Measurements from ENCODE around the gene PFN1. TPM values are rescaled to one million over a fixed set of nuclear protein-coding genes. Genes with fewer than 3 reads are reported as not detected.
A peak's percentile ranks its signal among the peaks of the same experiment; 100 is the strongest.

Gene PFN1
- total RNA-seq = 414 TPM

DNA sequence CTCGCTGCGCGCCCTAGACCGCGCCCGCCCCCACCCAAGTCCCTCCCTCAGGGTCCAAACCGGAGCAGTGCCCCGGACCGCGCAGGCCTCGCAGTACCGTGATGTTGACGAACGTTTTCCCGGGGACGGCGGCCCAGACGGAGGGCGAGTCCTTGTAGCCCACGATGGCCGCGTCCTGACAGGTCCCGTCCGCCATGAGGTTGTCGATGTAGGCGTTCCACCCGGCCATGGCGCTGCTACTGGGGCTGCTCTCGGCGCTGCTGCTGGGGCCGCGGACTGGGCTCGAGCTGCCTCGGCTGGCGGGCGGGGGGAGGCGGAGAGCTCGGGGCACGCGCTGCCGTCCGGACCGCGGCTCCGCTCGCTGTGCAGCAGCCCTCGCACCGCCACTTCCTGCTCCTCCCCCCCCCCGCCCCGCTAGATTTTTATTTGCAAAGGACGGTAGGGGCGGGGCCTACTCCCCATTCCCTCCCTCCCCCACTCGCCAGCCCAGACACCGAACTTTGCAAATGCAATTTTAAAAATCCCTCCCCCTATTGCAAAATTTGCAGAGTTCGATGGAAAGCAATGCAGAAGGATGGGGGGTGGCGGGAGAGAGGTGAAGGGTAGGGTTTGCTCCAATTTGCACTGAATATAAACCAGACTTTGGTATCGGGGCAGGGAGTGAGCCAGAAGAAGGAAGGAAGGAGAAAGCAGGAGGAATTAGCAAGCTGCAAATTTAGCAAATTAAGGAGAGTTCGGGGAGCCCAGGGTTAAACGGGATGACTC, at the start of gene PFN1:
PFN1 (minus strand) TSS at position 365 of the 765 bp plus-strand sequence; CDS start at position 229, 136 bp downstream.
- Histone ChIP-seq H3K4me3 (ENCODE audit: low read length) (peak within 1 kb of the TSS; percentile 99), H3K4me1 (ENCODE audit: insufficient read depth, low read length) (peaks cover 56% of the 10 kb centered on the region), H3K9me3 (ENCODE audit: low read depth, low read length) (no peaks in the 10 kb centered on the region), H3K27me3 (ENCODE audit: insufficient read depth, low read length) (no peaks in the 10 kb centered on the region)

DNA sequence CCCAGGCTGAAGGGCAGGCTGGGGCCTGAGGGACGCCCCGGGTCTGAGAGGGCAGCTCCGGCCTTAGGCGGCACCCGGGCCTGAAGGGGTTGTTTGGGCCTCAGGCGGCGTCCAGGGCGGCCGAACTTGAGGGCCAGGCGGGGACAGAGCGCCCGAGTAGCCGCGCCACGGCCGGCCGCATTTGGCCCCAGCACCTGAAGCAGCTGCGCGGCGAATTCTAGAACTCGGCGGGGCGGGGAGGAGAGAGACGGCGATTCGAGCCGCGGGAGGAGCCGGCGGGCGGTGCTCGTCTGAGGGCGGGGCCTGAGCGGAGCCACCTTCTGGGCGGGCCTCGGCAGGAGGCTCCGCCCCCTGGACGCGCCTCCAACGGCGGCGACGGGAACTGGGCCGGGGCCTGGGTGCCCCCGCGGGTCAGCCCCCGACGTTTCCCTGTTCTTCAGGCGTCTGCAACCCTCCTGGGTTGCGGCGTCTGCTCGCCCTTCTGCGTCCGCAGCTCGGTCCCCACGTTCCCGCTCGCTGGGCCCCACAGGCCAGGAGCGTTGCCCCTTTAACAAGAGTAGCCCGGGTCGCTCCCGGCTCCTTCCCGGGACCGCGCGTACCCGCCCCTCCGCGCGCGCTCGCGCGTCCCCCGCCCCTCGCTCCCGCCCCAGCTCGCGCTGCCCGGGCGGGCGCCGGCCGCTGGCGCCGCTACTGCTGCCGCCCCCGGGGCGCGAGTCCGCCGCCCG, 49.1 kb upstream of the PFN1 start, which contains the start of the genes INCA1 and KIF1C:
INCA1 (minus strand) TSS at position 221 of the 725 bp plus-strand sequence. CDS start 3,085 bp downstream, outside the sequence.
KIF1C (plus strand) TSS at position 649 of the 725 bp plus-strand sequence. CDS start 2,297 bp downstream, outside the sequence.
- Histone ChIP-seq H3K4me1 (ENCODE audit: insufficient read depth, low read length) (peaks cover 22% of the 10 kb centered on the region), H3K9me3 (ENCODE audit: low read depth, low read length) (no peaks in the 10 kb centered on the region), H3K4me3 (ENCODE audit: low read length) (peak within 1 kb of the TSS; percentile 54), H3K27me3 (ENCODE audit: insufficient read depth, low read length) (no peaks in the 10 kb centered on the region)

DNA sequence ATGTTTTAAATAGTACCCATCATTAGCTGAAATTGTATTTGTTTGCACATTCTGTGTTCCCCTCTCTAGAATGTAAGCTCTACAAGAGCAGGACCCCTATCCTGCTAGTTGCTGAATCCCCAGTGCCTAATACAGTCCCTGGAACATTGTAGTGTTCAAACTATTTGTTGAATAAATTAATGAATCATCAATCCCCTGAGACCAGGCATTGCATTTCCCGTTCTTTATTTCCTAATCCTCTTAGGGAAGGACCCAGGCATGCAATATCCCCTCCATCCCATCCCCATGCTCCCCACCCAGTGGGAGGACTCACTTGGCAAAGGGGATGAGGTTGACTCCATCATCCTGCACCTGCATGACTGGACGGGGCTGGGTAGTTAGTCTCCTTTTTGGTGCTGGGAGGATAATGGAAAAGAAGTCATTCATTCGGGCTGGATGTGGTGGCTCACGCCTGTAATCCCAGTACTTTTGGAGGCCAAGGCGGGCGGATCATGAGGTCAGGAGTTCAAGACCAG, 45.8 kb upstream of the PFN1 start:
- H3K27me3 ChIP-seq (ENCODE audit: insufficient read depth, low read length) = no peaks in the 10 kb centered on the region

DNA sequence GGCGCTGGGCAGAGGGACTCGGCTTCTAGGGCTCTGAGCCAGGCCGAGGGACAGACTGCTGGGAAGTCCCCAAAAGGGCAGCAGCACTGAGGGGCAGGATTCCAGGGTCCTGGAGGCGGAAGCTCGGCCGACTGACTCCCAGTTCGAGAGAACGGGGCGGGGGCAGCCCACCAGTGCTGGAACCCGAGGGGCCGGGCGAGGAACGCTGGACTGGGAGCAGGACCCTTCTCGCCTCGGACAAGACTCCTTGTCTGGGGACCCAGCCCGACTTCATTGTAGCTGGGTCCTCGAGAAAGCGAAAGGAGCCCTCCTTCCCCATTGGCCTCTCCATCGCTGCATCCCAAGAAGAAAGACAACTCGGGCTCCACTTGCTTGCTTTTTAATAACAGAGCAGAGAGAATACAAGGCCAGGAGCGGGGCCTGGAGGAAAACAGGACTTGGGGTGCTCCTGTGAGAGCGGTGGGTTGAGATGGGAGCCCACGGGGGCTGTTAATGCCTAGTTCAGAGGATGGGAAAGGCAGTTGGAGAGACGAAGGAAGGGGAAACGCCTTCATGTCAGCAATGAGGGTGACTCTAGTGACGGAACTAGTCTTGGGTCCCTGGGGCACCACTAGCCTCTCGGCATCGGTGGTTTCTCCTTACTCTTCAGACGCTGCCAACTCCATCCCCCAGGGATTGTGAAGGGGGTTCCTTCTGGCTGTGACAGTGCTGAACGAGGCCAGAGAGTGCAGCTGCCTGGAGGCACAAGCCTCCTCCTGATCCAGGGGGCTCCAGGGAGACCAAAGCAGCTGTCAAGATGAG, 39.6 kb upstream of the PFN1 start:
- H3K9me3 ChIP-seq (ENCODE audit: low read depth, low read length) = no peaks in the 10 kb centered on the region
- no peaks in the 10 kb centered on the region for H3K27me3 ChIP-seq (ENCODE audit: insufficient read depth, low read length)
- H3K4me1 ChIP-seq (ENCODE audit: insufficient read depth, low read length) = peaks cover 31% of the 10 kb centered on the region
- peak overlapping the region; percentile 88 for H3K4me3 ChIP-seq (ENCODE audit: low read length)

More for the DNA sequence above, 45.8 kb upstream of the PFN1 start:
- Histone ChIP-seq H3K4me1 (ENCODE audit: insufficient read depth, low read length) (peaks cover 19% of the 10 kb centered on the region), H3K9me3 (ENCODE audit: low read depth, low read length) (no peaks in the 10 kb centered on the region), H3K4me3 (ENCODE audit: low read length) (no peak overlapping the region)

- Histone ChIP-seq H3K4me1 (ENCODE audit: insufficient read depth, low read length) (peaks cover 38% of the 10 kb centered on the region), H3K27me3 (ENCODE audit: insufficient read depth, low read length) (no peaks in the 10 kb centered on the region), H3K4me3 (ENCODE audit: low read length) (peak within 1 kb of the TSS; percentile 88), H3K9me3 (ENCODE audit: low read depth, low read length) (no peaks in the 10 kb centered on the region)
These were observed 38.8 kb upstream of the PFN1 start, which contains the start of gene CAMTA2 for GRCh38 chr17:4986951-4987766. Gene CAMTA2 (minus strand): TSS chr17:4987675. CDS start chr17:4986222, 1,453 bp downstream.

GRCh38 chr17:4986403-4986802, 38.1 kb upstream of the PFN1 start:
- Histone ChIP-seq H3K9me3 (ENCODE audit: low read depth, low read length) (no peaks in the 10 kb centered on the region), H3K4me3 (ENCODE audit: low read length) (peak overlapping the region; percentile 88), H3K27me3 (ENCODE audit: insufficient read depth, low read length) (no peaks in the 10 kb centered on the region), H3K4me1 (ENCODE audit: insufficient read depth, low read length) (peaks cover 45% of the 10 kb centered on the region)

DNA sequence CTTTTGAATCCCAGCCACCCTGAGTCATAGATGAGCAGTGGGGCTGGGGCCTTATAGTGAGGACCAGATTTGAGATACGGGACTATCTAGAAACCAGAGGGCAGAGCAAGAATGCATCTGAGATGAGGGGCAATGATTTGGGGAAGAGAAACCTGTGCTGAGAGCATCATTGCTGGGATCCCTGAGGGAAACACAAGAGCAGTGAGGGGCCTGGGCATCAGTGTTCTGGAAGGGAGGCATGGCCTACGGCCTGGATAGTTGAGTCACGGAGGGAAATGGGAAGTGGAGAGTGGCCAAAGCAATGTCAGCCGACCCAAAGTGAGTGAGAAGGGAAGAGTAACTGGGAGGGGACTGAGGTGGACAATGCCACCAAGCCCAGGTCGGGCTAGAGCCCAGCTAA, 34.0 kb upstream of the PFN1 start:
- H3K27me3 ChIP-seq (ENCODE audit: insufficient read depth, low read length) = no peaks in the 10 kb centered on the region
- H3K9me3 ChIP-seq (ENCODE audit: low read depth, low read length) = no peaks in the 10 kb centered on the region
- peaks cover 68% of the 10 kb centered on the region for H3K4me1 ChIP-seq (ENCODE audit: insufficient read depth, low read length)
- no peak overlapping the region for H3K4me3 ChIP-seq (ENCODE audit: low read length)

GRCh38 chr17:4980644-4981216, 32.4 kb upstream of the PFN1 start:
- H3K27me3 ChIP-seq (ENCODE audit: insufficient read depth, low read length) = no peaks in the 10 kb centered on the region
- H3K4me3 ChIP-seq (ENCODE audit: low read length) = no peak overlapping the region
- no peaks in the 10 kb centered on the region for H3K9me3 ChIP-seq (ENCODE audit: low read depth, low read length)
- H3K4me1 ChIP-seq (ENCODE audit: insufficient read depth, low read length) = peaks cover 55% of the 10 kb centered on the region

GRCh38 chr17:4978726-4979125, 30.4 kb upstream of the PFN1 start:
- H3K4me3 ChIP-seq (ENCODE audit: low read length) = no peak overlapping the region
- H3K27me3 ChIP-seq (ENCODE audit: insufficient read depth, low read length) = no peaks in the 10 kb centered on the region
- no peaks in the 10 kb centered on the region for H3K9me3 ChIP-seq (ENCODE audit: low read depth, low read length)
- H3K4me1 ChIP-seq (ENCODE audit: insufficient read depth, low read length) = peaks cover 62% of the 10 kb centered on the region

- Histone ChIP-seq H3K4me1 (ENCODE audit: insufficient read depth, low read length) (peaks cover 48% of the 10 kb centered on the region), H3K4me3 (ENCODE audit: low read length) (no peak overlapping the region), H3K9me3 (ENCODE audit: low read depth, low read length) (no peaks in the 10 kb centered on the region), H3K27me3 (ENCODE audit: insufficient read depth, low read length) (no peaks in the 10 kb centered on the region)
These were observed 25.9 kb upstream of the PFN1 start for GRCh38 chr17:4974115-4974670.

GRCh38 chr17:4973256-4974114, 25.2 kb upstream of the PFN1 start:
- Histone ChIP-seq H3K4me3 (ENCODE audit: low read length) (no peak overlapping the region), H3K9me3 (ENCODE audit: low read depth, low read length) (no peaks in the 10 kb centered on the region), H3K4me1 (ENCODE audit: insufficient read depth, low read length) (peaks cover 48% of the 10 kb centered on the region), H3K27me3 (ENCODE audit: insufficient read depth, low read length) (no peaks in the 10 kb centered on the region)

DNA sequence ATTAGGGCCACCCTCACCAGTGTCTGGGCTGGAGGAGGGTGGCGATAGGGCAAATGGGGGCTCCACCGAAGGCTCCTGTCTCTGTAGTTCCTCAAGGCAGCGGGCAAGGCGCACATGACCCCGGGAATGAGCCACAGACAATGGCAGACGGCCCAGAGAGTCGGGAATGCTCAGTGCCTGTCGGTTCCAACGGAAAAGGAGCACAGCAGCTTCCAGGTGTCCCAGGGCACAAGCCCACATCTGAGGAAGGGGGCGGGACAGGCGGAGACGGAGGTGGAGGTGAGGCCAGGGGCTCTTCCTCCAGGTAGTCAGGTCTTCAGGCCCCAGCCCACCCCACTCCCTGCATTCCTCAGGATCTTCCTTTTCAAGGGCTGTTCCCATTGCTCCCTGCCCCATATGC, 24.4 kb upstream of the PFN1 start:
- Histone ChIP-seq H3K27me3 (ENCODE audit: insufficient read depth, low read length) (no peaks in the 10 kb centered on the region), H3K4me3 (ENCODE audit: low read length) (no peak overlapping the region), H3K9me3 (ENCODE audit: low read depth, low read length) (no peaks in the 10 kb centered on the region), H3K4me1 (ENCODE audit: insufficient read depth, low read length) (peaks cover 47% of the 10 kb centered on the region)

GRCh38 chr17:4972322-4972721, 24.0 kb upstream of the PFN1 start:
- no peaks in the 10 kb centered on the region for H3K9me3 ChIP-seq (ENCODE audit: low read depth, low read length)
- H3K4me3 ChIP-seq (ENCODE audit: low read length) = no peak overlapping the region
- no peaks in the 10 kb centered on the region for H3K27me3 ChIP-seq (ENCODE audit: insufficient read depth, low read length)
- H3K4me1 ChIP-seq (ENCODE audit: insufficient read depth, low read length) = peaks cover 46% of the 10 kb centered on the region
